Renal cortical epithelial cell (primary cell): Measurements from ENCODE around the gene PDGFC. TPM values are rescaled to one million over a fixed set of nuclear protein-coding genes. Genes with fewer than 3 reads are reported as not detected.

Experiments used
- DNase-seq: peaks from one replicate; pipeline ENCODE4 v3.0.0-alpha.2; 2011; ENCODE audit warnings: low read depth
- total RNA-seq: library from RNA; depleted of rRNA; stranded (reverse); fragments of >200 nt; gene quantifications from 2 replicates; pipeline ENCODE4 v1.2.3, GENCODE V29; 2014

The PDGFC gene
- total RNA-seq, 1 donor from 2014 or later = 133 TPM

DNA sequence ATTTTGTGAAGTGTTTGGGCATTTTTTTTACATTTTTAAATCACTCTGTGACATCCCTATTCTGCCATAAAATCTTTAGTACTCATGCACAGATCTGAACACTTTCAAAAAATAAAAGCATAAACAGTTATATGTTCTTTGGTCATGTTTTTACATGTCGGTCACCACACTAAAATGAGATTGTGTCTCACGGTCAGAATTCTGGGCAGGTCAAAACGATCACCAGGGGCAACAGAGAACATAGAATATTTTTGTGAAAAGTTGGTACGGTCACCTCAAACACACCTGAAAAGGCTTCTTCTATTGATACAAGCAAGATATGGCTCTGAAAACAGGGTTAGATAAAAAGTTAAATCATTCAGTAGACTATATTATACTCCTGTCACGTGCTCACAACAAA lies 189.1 kb downstream of the PDGFC start:
- no peak for DNase-seq

DNA sequence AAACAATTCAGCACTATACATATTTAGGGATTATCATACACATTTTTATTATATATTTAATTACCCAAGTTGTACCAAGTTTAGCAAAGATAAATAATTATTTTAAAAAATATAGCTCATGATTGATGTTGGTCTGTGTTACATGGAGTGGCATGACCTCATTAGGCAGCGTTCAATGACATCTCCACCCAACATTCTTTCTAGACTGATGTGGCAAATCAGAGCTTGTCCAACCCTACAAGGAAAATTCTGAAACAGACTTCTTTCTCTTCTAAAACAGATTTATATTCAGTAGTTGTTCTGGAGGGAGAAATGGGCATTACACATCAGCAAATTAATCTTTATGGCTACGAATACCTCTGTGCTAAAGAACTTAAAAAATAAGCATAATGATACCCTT lies 189.7 kb downstream of the PDGFC start:
- peak; percentile 80 for DNase-seq

DNA sequence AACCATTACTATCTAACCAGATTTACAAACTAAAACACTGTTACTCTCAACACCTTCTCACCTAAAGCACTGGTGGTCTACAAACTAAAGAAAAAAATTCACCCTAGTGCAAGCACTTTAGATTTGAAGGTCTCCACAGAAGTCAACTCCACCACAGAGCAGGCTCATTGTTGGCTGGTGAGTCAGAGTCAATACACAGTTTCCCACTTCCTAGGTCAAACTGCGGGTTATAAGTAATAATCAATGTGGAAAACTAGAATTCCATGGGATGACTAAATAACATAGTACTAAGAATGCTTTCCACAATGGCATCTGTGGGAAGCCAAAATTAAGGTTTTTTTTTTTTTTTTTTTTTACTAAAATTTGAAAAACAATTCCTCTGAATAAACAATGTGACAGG lies 191.8 kb downstream of the PDGFC start:
- DNase-seq = peak; percentile 96

DNA sequence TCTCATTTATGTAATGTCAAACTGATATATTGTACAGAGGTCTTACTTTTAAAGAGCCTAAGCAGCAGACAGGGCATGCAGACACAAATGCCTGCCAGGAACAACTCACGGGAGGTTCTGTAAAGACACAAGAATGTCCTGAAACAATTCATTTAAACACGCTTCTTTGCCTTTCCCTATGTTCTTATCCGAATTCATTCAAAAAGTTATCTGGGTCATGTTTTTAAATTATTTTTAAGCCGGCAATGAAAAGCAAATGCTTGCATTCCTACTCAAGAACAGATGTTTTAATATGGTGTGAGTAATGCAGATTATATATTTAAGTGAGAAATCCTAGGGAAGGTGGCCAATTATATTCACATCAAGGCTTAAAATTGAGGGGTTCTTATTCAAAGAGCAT lies 192.6 kb downstream of the PDGFC start:
- no peak for DNase-seq

DNA sequence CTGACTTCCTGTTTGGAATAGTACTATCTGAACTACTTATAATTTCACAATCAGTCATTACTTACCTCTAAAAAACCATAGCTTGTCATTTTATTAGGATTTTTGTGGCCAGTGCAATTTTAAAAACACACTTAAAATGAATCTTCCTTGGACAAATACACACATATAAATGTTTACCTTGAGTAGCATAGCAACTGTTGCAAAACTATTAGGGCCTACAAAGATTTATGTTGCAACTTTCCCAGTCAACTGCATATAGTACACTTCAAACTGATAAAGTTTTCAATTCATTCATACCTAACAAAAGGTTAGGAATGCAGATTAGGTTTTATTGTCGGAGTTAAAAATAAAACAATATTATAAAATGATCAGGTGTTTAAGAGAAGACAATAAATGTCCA lies 193.0 kb downstream of the PDGFC start:
- peak; percentile 87 for DNase-seq

DNA sequence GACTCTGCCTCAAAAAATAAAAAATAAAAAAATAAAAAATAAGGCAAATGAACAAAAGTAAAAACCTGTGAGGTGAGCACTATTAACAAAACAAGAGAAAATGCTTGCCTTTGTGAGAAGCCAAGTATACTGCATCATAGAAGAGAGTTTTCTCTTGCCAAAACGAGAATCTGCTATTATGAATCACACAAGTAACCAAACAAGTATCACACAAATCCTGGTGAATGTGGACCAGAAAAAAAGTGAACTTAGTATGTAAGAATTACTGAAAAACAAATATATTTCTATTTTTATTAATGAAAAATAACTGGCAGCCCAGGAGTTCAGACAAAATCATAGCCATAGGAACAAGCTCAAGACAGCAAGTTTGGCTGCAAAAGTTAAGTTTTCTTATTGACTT lies 193.5 kb downstream of the PDGFC start:
- DNase-seq = no peak

DNA sequence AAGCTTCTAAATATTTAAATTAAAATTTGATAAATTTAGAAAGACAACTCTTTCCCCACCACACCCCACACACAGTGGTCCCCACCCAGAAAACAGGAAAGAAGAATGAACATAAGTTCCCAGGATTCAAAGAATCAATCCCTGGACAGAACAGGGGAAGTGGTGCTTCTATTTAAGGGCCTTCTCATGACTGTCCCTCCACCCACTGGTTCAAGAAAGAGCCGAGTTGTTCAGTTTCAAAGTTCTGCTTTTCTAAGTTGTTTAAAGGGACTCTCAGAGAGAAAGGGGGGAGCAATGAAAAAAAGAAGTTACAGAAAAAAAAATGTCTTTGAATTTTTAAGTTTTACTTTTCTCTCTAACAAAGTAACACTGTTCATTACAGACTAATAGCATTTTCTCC lies 195.8 kb downstream of the PDGFC start:
- no peak for DNase-seq

DNA sequence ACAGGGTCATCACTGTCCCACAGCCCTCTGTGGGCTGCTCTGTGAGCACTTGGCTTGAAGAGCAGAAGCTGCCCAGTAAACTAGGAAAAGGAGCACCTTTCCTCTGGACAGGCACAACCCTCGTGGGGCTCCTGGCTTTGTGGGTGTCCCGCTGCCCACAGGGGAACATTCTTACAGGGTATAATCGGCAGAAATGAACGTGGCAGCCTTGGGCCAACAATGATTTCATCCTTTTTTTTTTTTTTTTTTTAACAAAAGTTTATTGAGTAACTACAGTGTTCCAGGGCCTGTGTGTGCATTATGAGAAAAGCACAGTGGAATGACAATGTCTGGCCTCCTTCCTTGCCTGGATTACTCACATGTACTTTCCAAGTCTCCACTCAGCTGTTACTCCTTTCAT lies 197.2 kb downstream of the PDGFC start:
- peak; percentile 93 for DNase-seq

DNA sequence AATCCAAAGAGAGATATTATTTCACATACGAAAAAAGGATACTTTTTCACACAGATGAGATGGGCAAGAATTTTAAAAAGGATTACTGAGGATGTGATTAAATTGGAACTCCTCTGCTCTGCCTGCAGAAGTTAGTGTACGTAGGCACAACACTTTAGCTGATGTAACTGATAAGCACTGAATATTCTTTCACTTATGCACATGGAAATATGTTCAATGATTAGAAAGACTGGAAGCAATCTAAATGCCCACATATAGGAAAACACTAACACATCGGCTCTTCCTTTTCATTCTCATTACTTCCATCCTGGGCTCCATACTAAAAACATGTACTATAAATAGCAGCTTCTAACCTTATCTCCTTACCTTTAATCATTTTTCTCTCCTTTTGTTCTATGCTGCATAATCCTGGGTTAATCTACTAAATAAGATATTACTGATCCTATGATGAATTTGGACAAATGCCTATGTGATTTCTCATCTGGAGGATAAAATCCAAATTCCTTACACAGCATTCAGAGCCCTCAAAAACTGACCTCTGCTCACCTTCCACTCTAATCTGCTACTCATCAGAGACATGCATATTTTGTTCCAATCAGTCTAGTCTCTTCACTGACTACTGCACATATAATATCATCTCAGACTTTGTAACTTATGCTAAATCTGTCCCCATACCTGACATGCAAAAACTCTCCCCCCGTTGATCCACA lies 197.8 kb downstream of the PDGFC start:
- no peak for DNase-seq

DNA sequence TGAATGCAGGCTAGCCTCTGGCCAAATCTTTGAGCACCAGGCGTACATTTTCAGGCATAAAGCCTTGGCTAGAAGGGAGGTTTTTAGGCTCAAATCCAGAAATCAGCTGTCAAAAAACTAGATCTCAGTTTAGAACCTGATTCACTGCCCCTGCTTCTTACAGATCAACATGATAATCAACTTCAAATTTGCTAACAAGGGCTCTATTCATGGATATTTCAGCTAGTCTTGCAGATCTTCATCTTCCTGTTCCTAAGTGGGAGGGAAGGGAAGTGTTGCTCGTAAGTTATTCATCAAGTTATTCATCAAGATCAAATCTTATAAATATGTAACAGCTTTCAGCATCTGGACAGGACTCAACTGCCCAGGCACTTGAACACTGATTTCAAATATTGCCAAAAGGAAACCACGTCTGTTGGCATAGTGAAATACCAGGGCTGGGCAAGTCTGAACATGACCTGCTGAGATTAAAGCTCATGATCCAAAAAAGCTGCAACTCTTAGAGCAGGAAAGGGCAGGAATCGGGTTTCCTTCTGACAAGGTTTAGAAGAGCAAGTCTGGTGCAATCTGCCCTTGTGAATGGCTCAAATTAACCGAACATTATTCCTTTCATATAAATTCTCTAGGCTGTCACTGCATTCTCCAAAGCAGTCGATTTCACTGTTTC lies 200.3 kb downstream of the PDGFC start:
- DNase-seq = peak; percentile 86

DNA sequence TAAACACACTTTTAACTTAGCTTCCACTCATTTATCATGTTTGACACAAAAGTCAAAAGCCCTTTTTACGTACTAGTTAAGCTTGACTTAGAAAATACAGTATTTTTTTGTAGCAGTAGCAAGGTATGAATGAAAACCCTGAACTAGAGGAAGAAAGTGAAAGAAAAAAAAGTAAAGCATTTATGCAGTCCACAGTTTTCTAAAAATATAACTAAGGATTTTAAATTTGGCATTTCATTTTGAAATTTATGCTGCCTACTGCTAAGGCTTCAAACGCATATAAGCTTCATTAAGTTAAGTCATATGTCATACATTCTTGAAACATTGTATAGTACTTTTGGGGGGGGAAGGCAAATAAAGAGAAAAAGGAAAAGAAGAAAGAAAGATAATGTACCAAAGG lies 201.5 kb downstream of the PDGFC start:
- DNase-seq = no peak

DNA sequence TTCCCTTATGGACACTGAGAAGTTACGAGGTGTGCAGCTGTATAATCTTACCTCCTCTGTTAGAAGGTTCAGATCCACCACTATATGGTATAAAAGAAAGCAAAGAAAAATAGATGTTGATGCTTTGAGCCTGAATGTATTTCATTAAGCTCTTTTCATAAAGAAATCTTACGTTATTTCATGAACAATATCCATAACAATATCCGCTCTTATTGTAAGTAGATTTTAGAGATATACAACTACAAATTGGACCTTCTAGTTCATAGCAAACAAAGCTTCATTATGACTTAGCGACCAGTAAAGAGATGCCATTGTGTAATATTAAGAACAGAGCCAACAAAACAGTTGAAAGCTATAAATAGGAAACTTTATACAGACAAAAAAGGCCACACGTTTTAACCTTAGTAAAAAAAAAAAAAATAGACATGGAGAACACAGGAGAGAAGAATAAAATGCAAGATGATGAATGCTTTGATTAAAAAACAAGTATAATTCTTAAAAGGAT lies 203.6 kb downstream of the PDGFC start:
- no peak for DNase-seq

DNA sequence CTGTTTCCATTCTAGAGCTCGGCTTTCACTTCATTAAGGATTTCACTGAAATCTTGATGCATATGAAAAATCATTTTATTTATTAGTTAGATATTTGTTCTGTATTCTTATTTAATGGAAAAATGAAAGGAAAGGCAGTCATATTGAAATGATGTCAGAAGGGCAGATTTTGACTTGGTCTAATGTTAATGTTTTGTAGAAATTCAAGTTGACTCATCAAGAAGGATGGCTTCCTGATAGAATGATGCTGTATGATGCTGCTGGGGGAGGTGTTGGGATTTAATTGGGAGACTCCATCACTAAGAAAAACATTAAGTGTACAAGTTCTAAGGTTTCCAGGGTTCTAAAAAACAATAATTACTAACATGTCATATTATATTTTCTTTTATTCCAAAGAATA lies 204.8 kb downstream of the PDGFC start:
- peak; percentile 65 for DNase-seq

DNA sequence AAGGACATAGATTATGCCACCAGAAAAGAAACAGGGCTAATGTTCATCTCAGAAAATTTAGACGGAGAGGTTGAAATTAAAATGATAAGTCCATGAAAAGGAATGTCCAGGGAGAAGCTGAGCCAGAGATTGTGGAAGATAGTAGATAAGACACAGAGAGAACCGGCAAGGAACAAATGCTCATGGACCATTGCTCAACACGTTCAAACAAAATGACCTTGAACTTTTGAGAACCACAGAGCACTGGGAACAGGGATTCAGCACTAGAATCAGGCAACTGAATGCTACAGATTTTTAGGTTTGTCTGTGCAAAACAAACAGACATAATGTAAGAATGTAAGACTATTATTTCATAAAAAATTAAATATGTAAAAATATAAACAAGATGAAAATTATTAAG lies 206.3 kb downstream of the PDGFC start:
- no peak for DNase-seq

DNA sequence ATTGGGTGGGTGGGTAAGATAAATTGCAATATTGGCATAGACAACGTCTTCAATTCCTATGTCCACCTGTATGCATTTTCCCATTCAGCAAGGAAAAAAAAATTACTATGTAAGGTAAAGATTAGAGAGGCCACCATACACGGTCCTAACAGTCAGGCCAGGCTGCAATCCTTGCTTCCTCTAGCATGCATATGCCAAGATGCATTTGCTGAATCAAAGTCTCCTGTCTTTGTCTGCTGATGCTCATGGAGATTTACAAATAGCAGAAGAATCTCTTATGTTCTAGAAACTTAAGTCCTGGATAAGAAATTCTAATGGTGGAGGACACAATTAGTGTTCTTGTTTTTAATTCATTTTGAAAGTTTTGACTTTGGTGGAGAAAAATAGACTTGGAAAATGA lies 206.8 kb downstream of the PDGFC start:
- no peak for DNase-seq

DNA sequence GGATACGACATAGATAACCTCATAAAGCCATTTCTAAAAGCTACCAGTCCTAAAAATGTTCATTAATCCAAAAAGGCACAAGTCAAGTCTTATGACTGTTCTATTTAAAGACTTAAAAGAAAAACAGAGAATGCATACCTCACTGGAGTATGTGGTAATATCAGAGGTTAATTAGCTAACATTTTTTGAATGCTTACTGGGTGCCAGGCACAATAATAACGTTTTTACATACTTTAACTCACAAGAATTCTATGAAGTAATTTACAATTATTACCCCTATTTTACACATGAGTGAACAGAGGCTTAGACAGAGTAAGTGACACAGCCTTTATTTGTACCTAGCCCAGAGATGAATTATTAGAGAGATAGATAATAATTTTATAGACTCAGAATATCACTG lies 207.5 kb downstream of the PDGFC start:
- peak; percentile 95 for DNase-seq

DNA sequence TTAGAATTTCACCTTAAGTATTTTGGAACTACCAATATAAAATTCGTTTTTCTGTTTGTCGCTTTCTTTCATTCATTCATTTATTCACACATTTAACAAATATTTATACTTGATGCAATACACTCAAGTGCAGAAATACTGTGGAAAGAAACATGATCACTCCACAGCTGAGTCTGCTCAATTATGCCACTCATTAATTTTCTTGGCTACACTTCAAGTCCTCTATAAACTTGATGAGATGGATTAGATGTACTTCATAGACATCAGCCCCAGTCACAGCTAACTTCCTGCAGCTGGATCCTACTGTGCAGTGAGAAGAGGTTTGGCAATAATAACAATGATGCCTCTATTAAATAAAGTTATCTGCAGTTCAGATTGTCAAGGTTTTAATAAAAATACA lies 208.1 kb downstream of the PDGFC start:
- DNase-seq = peak; percentile 27

DNA sequence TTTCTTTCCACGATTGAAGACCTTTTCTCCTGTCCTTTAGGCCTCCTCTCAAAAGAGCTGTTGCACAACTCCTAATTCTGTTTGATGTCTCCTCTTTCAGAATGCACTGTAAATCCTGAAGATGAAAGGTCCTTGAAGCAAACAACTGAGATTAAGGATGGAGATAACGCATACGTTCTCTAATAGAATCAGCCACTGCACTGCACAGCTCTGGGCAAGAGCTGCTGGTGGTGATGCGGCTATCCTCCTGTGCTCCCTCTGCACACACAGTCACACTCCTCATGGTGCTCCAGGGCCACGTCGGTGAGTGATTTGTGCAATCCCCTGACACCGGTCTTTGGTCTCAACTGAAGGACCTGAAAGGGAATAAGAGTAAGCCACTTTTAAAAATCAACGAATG lies 208.7 kb downstream of the PDGFC start:
- DNase-seq = no peak

DNA sequence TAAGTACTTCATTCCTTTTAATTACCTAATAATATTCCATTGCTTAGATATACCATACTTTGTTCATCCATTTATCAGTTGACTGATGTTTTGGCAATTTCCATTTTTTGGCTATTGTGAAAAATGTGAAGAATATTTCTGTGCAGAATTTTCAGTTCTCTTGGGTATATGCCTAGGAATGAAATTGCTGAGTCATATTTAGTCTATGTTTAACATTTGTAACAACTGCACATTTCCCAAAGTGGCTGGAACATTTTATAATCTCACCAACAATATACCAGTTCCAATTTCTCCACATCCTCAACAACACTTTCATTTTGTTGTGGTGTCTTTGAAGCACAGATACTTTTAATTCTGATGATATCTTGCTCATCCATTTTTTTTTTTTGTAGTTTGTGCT lies 215.5 kb downstream of the PDGFC start:
- DNase-seq = no peak

DNA sequence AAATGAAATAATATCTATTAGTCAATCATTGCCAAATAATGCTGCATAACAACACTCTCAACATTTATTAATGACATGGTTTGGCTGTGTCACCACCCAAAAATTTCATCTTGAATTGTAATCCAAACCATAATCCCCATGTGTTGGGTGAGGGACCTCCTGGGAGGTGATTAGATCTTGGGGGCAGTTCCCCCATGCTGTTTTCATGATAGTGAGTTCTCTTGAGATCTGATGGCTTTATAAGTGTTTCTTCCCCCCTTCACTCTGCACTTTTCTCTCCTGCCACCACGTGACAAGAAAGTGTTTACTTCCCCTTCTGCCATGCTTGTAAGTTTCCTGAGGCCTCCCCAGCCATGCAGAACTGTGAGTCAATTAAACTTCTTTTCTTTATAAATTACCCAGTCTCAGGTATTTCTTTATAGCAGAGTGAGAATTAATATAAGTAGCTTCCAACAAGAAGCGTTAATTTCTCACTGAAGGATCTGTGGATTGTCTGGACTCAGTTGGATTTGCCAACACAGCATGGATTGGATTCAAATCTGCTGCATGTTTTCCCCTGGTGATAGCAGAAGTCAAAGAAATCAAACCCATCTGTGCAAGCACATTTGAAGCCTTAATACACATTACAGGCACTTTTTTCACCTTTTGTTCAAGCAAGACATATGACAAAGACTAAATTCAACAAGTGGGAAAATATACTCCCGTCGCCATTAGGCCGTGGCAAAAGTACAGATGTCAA lies 216.6 kb downstream of the PDGFC start:
- DNase-seq = peak; percentile 47

DNA sequence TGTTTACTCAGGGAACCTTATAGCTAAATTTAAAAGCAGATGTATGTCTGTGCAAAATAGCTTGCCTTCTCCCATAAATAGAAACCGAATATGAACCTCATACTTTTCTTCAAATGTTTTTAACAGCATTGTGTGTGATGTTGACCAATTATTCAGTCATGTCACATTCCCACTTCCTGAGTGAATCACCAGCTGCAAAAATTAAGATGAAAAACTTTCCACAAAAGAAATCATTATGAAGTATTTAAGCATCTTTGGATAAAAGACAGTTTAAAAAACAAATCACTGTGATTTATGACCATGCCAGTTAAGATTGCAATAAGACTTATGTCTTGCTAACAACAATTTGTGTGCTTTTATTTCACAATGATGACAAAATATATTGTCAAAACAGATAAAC lies 220.1 kb downstream of the PDGFC start:
- peak; percentile 22 for DNase-seq

DNA sequence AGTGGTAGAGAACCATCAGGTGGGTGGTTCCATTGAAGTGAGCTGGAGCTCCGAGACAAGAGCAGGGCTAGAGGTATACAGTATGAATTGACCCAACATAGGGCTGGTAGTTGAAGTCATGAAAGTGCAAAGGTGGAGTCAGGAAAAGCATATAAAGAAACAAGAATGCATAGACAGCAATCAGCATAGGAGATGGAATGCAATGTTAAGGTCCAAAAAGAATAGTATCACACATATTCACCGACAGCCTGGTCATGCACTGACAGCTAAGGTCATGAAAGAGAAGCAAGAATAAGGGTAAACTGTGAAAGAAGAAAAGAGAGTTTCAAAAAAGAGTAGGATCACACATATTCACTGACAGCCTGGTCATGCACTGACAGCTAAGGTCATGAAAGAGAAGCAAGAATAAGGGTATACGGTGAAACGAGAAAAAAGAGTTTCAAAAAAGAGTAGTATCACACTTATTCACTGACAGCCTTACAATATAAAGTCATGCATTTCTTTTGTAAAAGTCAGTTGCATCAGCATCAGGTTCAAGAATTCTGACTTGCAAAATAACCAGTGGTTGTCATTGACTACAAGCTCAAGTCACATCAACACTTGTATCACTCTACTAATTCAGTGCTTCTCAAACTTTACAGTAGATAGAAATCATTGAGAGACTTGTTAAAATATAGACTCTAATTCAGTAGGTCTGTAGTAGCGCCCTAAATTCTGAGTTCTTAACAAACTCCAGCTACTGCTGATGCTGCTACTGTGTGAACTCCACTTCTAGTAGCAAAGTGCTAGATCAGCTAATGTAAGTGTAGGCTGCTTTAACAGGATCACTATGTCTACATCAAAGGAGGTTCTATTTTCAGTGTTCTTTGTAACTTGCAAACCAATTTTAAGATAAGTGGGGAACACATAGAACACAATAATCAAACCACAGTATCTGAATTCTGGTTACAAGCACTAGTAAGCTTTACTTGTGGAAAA lies 221.9 kb downstream of the PDGFC start:
- peak; percentile 37 for DNase-seq
